ENCODE measurements around the gene PRDX1. TPM values are rescaled to one million over a fixed set of nuclear protein-coding genes. Genes with fewer than 3 reads are reported as not detected.

Gene PRDX1
- total and polyA plus RNA-seq, 2 of the 13 experiments (the other 11 are each of a cell fraction or from before 2014, with no cell fraction given): 761 to 1,898 TPM

DNA sequence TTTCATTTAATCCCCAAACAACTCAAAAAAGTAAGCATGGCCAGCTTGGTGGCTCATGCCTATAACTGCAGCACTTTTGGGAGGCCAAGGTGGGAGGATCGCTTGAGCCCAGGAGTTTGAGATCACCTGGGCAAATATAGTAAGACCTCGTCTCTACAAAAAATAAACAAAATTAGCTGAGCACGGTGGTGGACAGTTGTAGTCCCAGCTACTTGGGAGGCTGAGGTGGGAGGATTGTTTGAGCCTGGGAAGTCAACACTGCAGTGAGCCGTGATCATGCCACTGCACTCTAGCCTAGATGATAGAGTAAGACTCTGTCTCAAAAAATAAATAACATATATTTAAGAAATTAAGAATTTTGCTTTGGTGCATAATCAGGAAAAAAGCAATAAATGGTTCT, 22.8 kb upstream of the PRDX1 start:
- Histone ChIP-seq H3K79me2 (ENCODE audit: insufficient read depth, low read length) (no peaks in the 10 kb centered on the region), H3K9me3 (ENCODE audit: low read length) (no peaks in the 10 kb centered on the region), H3K4me1 (ENCODE audit: insufficient read depth, low read length) (peaks cover 49% of the 10 kb centered on the region), H3K4me2 (ENCODE audit: low read depth, low read length) (peak overlapping the region; percentile 85), H3K27ac (ENCODE audit: extremely low read length, insufficient read depth, low read length) (peak overlapping the region; percentile 86), H2AFZ (ENCODE audit: low read length) (peak overlapping the region; percentile 95), H3K9ac (ENCODE audit: insufficient read depth, low read depth, low read length) (peak overlapping the region; percentile 69), H3K4me3 (replicated peaks in 1 of 3; ENCODE audit: insufficient read depth in 1 of 3, low read depth in 2 of 3, low read length in 3 of 3) (peak overlapping the region in 2 of 3 experiments; percentile 48 to 65; a peak in 3 of 6 replicates), H3K27me3 (ENCODE audit: control insufficient read depth in 1 of 2, insufficient read depth in 2 of 2, low read length in 2 of 2) (no peaks in the 10 kb centered on the region), H4K20me1 (ENCODE audit: insufficient read depth, low read length) (no peaks in the 10 kb centered on the region), H3K36me3 (replicated peaks in 1 of 2; ENCODE audit: control insufficient read depth in 1 of 2, insufficient read depth in 2 of 2, low read length in 2 of 2) (no peaks in the 10 kb centered on the region)
- ChIA-PET CTCF (ENCODE audit: low intra/inter-chr PET ratio, low total read pairs) (no interaction called here), POLR2A (interaction anchor here (1.1 to 29.7 kb wide), 8 partner anchors 9 to 205 kb away, joined by 4 to 690 read pairs (median 28); partner anchors contain the start of genes CCDC163, MMACHC, PRDX1 and TOE1)
- WGBS (ENCODE audit: low lambda C conversion rate): 19% methylated on average over 4 of the region's 4 CpGs
- no peak for DNase-seq (ENCODE audit: low spot score)
- TF ChIP-seq, protein P1, sequence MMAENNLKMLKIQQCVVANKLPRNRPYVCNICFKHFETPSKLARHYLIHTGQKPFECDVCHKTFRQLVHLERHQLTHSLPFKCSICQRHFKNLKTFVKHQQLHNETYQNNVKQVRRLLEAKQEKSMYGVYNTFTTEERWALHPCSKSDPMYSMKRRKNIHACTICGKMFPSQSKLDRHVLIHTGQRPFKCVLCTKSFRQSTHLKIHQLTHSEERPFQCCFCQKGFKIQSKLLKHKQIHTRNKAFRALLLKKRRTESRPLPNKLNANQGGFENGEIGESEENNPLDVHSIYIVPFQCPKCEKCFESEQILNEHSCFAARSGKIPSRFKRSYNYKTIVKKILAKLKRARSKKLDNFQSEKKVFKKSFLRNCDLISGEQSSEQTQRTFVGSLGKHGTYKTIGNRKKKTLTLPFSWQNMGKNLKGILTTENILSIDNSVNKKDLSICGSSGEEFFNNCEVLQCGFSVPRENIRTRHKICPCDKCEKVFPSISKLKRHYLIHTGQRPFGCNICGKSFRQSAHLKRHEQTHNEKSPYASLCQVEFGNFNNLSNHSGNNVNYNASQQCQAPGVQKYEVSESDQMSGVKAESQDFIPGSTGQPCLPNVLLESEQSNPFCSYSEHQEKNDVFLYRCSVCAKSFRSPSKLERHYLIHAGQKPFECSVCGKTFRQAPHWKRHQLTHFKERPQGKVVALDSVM (CRISPR knock-in tag; IDR thresholded peaks at IDR 0.05): peak; percentile 59; the same call in 1 of the 2 replicates
- TF ChIP-seq ZNF460 (CRISPR knock-in tag; IDR thresholded peaks at IDR 0.05; ENCODE audit: borderline replicate concordance): peak; percentile 89
- TF ChIP-seq, protein P2, sequence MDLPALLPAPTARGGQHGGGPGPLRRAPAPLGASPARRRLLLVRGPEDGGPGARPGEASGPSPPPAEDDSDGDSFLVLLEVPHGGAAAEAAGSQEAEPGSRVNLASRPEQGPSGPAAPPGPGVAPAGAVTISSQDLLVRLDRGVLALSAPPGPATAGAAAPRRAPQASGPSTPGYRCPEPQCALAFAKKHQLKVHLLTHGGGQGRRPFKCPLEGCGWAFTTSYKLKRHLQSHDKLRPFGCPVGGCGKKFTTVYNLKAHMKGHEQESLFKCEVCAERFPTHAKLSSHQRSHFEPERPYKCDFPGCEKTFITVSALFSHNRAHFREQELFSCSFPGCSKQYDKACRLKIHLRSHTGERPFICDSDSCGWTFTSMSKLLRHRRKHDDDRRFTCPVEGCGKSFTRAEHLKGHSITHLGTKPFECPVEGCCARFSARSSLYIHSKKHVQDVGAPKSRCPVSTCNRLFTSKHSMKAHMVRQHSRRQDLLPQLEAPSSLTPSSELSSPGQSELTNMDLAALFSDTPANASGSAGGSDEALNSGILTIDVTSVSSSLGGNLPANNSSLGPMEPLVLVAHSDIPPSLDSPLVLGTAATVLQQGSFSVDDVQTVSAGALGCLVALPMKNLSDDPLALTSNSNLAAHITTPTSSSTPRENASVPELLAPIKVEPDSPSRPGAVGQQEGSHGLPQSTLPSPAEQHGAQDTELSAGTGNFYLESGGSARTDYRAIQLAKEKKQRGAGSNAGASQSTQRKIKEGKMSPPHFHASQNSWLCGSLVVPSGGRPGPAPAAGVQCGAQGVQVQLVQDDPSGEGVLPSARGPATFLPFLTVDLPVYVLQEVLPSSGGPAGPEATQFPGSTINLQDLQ (CRISPR knock-in tag; IDR thresholded peaks at IDR 0.05): no peak
- TF ChIP-seq, protein P3, sequence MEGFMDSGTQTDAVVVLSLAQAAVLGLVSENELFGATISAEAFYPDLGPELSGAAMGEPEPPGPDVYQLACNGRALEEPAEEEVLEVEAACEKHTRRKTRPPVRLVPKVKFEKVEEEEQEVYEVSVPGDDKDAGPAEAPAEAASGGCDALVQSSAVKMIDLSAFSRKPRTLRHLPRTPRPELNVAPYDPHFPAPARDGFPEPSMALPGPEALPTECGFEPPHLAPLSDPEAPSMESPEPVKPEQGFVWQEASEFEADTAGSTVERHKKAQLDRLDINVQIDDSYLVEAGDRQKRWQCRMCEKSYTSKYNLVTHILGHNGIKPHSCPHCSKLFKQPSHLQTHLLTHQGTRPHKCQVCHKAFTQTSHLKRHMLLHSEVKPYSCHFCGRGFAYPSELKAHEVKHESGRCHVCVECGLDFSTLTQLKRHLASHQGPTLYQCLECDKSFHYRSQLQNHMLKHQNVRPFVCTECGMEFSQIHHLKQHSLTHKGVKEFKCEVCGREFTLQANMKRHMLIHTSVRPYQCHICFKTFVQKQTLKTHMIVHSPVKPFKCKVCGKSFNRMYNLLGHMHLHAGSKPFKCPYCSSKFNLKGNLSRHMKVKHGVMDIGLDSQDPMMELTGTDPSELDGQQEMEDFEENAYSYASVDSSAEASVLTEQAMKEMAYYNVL (CRISPR knock-in tag; IDR thresholded peaks at IDR 0.05; ENCODE audit: borderline replicate concordance): 0 out of 2 replicates have a peak, but pooled peaks have one; percentile 5
- no peak for TF ChIP-seq MAF1 (CRISPR knock-in tag; IDR thresholded peaks at IDR 0.05; ENCODE audit: borderline replicate concordance)
- no TSS peak for BruUV-seq (replicated peaks)
- no peak for ATAC-seq
- in situ Hi-C loops (cut with HindIII; ENCODE audit: extremely low pct_ligation_motif_present, low pct_unique_long_range_greater_than_20kb) (no loop called here), intact Hi-C loops (cut with micrococcal nuclease; ENCODE audit: unreplicated experiment) (no loop called here)
- no peak for FAIRE-seq

All from HepG2 (cell line).